GM21526 (cell line): ENCODE measurements around the gene SPCS3.
"Not testable (repeated sequence)": the region's sequence is repeated elsewhere in the genome, so short reads cannot be mapped to it uniquely, and the experiment has no call there.

Experiments
- ATAC-seq: cut with Tn5 transposase; IDR thresholded peaks from one replicate; pipeline ENCODE4 v1.9.1; 2021; ENCODE audit warnings: moderate library complexity; ENCODE audit not compliant: unreplicated experiment, low FRiP score

The SPCS3 gene

DNA sequence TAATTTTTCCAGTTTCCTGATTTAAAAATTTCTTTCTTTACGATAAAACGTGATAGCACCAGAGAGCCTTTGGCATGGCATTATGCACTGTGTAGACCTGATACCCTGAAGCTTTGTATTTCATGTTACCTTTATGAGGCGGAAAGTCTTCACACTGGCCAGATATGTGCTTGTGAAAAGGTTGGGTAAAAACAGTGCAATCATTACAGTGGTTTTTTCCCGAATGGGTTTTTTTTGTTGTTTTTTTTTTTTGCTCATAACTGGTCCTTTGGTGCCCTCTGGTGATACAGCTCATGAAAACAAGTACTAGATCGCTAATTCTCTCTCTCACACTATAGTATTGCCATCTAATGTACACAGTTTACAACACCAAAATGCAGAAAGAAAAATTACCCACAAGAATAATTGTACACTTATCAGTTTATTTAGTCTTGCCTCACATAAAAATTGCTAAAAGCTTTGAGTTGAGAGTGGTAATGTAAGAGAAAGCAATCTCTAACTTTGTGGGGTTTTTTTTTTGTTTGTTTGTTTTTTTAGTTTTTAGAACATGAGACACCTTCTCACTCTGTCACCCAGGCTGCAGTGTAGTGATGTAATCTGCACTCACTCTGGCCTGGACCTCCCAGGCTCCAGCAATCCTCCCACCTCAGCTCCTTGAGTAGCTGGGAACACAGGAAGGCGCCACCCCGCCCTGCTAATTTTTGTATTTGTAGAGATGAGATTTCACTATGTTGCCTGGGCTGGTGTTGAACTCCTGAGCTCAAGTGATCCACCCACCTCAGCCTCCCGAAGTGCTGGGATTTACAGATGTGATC, 21.3 kb downstream of the SPCS3 start:
- peak; percentile 77 for ATAC-seq

DNA sequence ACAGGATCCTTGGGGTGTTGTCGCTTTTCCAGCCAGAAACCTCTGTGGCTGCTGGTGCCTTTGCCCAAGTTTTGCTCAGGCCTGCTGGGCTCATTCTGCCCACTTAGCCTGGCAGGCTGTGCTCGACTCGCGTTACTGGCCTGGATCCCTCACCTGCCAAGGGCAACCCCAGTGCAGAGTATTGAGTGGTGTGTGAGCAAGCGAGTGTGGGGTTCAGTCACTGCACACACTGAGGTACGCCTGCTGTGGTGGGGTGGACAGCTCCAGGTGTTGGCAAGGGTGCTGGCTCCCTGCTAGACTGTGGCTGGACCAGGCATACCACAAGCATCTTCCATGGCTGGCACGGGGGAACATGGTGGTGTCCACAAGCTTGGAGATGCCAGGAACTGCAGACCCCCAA, 22.6 kb downstream of the SPCS3 start:
- ATAC-seq, result no peak

DNA sequence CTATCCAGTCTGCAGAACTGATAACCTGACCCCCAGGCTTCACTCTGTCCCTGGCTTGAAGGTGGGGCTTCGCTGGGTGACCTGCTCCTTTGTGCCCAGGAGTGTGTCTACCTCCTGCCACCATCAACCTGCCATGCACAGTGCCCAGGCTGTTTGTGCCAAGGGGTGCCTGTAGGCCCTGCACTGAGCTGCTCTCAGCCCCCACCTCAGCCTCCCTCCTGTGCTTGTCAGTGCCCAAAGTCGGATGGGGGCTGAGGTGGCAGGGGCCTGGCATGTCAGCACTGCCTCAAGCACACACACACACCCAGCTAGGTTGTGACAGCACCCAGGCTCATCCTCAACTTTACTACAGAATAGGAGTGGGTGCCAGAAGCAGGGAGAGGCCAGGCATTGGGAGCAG, 23.5 kb downstream of the SPCS3 start:
- ATAC-seq, result no peak

DNA sequence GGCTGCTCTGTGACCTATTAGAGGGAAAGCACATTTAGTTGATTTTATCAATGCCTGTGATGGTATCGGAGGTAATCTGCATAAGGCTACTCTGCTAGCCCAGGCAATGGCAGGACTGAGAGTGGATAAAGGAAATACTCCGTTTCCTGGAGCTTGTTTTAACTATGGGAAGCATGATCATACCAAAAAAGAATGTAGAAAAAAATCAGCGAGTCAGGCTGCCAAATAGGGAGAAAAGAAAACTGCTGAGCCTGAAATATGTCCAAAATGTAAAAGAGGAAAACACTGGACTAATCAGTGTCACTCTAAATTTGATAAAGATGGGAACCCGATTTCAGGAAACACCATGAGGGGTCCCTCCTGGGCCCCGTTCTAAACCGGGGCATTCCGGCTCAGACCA, 25.6 kb downstream of the SPCS3 start:
- ATAC-seq, result not testable (repeated sequence)

DNA sequence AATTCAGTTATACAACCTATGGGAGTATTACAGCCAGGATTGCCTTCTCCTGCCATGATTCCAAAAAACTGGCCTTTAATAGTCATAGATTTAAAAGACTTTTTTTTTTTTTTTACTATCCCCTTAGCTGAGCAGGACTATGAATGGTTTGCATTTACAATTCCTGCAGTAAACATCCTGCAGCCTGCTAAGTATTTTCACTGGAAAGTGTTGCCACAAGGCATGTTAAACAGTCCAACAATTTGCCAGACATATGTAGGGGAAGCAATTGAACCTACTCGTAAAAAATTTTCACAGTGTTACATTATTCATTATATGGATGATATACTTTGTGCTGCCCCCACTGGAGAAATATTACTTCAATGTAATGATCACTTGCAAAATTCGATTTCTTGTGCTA, 27.1 kb downstream of the SPCS3 start:
- not testable (repeated sequence) for ATAC-seq

DNA sequence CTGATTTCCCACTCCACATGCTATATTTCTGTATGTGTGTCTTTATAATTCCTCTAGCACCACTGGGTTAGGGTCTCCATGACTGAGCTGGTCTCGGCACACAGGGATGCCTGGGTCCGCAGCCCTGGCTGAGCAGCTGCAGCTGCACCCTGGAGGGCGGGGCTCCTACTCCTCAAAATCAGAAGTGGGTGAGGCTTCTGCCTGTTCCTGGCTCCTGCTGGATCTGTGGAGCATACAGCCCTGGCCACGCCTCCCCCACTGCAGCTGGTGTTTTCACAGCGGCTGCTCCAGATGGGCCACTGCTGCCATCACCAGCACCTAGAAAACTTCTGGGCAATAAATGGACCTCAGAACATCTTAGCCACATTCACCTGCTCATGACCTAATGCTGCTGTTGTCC, 30.9 kb downstream of the SPCS3 start:
- ATAC-seq, result no peak

DNA sequence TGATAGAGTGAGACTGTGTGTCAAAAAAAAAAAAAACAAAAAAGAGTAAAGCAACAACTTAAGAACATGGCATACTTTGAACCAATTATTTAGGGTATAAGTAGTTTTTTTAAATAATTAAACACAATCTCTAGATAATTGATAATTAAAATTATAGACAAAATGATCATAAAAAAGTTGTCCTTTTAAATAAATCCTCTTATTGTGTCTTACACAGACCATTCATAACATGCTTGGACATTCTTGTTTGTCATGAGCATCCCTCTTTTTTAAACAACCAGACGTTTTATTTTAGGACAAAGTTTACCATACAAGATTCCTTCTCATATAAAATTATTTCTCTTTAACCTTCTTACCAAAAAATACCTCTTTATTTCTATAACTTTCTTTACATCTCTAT, 35.1 kb downstream of the SPCS3 start:
- ATAC-seq, result no peak

DNA sequence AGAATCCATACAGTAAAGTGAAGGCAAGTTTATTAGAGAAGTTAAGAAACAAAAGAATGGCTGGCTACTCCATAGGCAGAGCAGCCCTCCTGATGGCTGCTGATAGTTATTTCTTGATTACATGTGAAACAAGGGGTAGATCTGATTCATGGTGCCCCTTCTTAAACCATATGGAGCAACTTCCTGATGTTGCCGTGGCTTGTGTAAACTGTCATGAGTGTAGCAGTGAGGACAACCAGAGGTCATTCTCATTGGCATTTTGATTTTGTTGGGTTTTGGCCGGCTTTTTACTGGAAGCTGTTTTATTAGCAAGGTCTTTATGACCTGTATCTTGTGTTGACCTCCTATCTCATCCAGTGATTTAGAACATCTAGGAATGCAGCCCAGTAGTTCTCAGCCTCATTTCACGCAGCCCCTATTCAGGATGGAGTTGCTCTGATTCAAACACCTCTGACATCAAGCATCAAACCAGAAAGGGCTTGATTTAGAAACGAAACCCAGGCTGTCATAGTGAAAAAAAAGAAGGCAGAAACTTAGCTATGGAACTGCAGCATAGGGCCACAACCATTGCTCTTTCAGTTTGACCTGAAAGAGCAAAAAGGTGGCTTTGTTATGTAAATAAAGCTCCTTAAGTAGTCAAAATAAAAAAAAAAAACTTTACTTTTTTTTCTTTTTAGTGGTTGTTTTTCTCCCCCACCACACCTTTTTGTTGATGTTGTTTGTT, 37.8 kb downstream of the SPCS3 start:
- peak; percentile 100 for ATAC-seq

DNA sequence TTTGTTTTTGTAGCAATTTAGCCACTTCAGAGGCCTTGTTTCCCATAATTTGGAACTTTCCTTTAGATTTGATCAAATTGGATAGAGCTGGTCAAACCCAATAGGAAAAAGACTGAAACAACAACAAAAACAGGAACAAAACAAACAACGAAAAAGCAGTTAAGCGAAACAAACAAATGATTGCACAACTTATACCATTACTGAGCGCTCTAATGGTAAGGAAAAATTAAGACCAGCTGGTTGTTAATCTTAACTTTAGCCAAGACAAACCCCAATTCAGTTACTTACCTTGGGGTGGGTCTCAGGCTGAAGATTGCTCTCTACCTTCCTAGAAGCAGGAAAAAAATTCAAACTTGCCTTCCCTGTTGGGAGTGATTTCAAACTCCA, 38.3 kb downstream of the SPCS3 start:
- no peak for ATAC-seq

DNA sequence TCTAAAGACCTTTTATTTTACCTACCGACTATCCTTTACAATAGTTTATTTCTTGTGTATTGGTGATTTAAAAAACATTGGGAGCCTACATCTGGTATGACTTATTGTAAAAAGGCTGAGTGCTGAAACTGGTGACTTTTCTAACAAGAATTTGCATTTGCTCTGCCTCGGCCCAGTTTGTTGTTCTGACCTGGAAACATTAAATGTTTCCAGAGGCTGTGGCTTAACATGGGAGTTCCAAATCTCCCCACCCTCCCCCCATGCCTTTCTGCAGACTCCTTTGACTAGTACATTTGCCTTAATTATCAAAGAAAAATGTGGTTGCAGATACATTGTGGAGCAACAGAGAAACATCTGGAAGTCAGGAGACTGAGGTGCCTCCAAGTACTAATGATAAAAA, 39.8 kb downstream of the SPCS3 start:
- no peak for ATAC-seq

DNA sequence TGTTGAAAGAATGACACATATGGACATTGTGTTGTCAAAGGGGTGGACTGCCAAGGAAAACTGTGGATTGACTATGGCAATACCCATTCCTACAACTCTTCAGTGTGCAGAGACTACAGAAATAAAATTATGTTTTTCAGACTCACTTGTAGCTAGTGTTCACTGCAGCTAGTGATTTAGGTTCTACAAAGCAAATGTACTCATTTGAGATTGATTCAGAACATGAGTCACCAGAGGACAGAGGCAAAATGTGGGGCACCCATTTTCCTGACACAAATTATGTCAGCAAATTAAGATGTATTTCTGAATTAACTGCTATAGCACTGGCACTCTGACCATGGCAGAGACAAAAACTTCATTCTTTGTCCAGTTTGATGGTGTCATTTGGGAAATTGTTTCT, 40.7 kb downstream of the SPCS3 start:
- ATAC-seq, result no peak

DNA sequence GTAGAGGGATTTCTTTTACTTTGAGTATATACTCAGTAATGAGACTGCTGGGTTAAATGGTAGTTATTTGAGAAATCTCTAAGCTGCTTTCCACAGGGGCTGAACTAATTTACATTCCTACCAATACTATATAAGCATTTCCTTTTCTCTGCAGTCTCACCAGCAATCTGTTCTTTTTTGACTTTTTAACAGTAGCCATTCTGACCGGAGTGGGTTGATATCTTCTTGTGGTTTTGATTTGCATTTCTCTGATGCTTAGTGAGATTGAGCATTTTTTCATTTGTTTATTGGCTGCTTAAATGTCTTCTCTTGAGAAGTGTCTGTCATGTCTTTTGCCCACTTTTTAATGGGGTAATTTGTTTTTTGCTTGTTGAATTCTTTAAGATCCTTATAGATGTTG, 43.3 kb downstream of the SPCS3 start:
- ATAC-seq, result peak; percentile 87

DNA sequence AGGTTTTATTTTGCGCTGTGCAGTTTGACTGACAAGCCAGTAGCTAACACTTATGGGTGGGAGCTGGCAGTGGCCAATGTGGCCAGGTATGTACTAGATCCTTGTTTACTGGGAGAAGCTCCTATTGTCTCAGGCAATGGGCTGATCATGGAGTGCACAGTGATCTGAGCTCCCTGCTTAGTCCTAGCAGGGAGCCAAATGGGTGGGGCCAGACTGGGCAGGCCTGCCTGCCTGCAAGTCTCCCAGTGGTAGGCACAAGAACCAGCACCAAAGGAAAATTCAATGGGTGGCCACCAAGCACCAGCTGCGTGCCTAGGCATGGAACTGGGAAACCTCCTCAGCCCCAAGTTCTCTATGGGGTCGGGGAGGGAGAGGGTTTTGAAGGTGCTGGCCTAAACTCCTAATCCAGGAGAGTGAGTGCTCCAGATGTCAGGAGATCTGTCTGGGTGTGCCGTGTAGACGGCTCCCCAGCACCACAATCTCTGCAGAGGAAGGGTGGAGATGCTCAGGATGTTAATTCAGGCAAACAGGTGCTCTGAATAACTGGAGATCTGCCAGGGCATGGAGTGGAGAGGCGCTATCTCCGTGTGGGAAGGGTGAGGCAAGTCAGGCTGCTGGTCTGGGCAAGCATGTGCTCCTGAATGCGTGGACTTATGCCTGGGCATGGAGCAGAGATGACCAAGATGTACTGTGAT, 48.2 kb downstream of the SPCS3 start:
- no peak for ATAC-seq

DNA sequence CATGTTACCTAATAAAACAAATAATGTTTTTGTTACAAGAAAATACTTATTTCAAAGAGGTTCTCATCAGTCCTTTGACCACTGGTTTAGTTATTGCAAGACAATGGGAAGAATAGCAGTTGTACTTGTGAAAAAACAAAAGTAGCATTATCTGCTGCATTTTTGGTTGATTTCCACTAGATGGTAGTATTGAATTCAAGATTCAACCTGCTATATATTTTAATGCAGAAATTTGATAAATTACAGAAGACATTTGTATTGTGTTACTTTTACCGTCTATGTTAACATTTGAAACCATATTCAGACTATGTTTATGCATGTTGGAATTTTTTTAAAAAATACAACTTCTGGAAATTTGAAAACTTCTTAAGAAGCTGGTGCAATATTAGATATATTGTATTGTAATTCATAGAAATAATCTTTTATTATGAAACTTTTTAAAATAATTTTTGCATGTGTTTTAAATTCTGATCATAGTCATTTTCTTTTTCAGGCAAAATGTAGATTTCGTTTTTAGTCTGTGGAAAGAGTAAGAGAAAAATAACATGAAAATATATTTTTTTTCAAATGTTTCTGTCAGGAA, 56.4 kb downstream of the SPCS3 start:
- ATAC-seq, result no peak

DNA sequence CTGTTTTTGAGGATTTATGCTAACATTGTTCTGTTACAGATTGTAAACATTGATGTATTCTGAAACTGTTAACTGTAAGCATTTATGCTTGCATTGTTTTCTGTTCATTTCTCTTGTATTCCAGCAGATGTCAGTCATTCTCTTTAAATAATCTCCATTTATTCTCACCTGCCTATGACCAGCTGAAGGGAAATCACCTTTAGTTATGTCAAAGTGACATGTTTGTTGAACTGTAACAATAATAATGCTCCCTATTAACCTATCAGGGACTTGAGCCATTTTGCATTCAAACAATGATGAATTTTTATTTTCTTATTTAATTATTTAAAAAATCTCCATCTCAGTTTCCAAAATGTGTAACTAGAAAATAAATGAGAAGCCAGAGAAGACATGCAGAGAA, 58.0 kb downstream of the SPCS3 start:
- peak; percentile 90 for ATAC-seq

DNA sequence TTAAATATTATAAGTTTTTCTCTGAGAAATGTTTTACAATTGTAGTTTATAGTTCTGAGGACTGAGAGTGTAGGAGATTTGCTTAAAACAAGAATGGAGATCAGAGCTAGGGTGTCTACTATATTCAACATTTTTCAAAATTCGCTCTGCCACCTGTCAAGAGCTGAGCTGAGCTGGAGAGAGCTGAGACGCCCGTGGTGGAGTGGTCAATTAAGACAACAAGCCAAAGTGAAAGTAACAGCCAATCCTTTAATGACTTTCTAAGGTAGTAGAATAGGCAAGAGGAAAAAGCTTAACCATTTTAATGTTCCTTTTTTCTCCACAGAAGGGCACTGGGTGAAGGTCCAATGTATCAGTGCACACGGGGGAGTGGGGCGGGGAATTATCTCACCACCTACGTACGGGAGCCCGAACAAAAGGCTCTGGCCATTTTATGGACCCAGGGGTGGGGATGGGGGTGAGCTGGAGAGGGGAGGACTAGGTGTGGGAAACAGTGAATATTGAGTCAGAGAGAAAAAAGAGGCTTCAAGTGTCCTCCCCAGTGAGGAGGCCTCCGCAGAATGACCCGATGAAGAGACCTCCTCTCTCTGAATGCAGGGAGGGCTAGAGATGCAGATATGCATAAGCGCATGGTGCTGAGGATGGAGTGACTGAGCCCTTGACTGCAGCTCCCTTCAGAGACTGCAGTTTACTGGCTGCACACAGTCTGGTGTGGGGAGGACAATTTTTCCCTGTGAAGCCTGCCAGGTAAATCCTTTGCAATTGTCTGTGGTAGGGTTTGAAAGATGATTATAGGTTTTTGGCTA, 60.8 kb downstream of the SPCS3 start:
- no peak for ATAC-seq
